Keratinocyte (primary cell): ENCODE measurements around the gene MCUB. TPM values are rescaled to one million over a fixed set of nuclear protein-coding genes. Genes with fewer than 3 reads are reported as not detected.

ENCODE experiments used
- DNase-seq: peaks from one replicate; pipeline ENCODE4 v3.0.0-alpha.2; 2011; ENCODE audit warnings: low read depth, missing footprints, low spot score
- FAIRE-seq: peaks from 2 replicates; lab custom pipeline; 2011; peaks lifted over from hg19 to GRCh38; lab: Jason Lieb, UNC
- H2AFZ ChIP-seq: 2 replicates; pipeline ENCODE4 v1.6.0; 2012; ENCODE audit warnings: low read length, control low read depth, inconsistent platforms; ENCODE audit not compliant: control insufficient read depth
- H3K27ac ChIP-seq: 2 replicates; pipeline ENCODE4 v1.5.1; 2011; ENCODE audit warnings: low read length; ENCODE audit not compliant: control insufficient read depth, insufficient read depth
- H3K27me3 ChIP-seq: 3 replicates; pipeline ENCODE4 v1.6.0; 2011; ENCODE audit warnings: low read length; ENCODE audit not compliant: control insufficient read depth, insufficient read depth; ENCODE audit errors: extremely low read depth
- H3K36me3 ChIP-seq, 2 experiments: 2 replicates in 1 of 2; 3 replicates in 1 of 2; pipeline ENCODE4 v1.5.1; 2011; ENCODE audit warnings: low read length in 2 of 2, mild to moderate bottlenecking in 1 of 2; ENCODE audit not compliant: control insufficient read depth in 2 of 2, insufficient read depth in 2 of 2; ENCODE audit errors: extremely low read depth in 1 of 2
- H3K4me1 ChIP-seq: 3 replicates; pipeline ENCODE4 v1.5.1; 2011; ENCODE audit warnings: low read length; ENCODE audit not compliant: control insufficient read depth, insufficient read depth; ENCODE audit errors: extremely low read depth
- H3K4me2 ChIP-seq: 3 replicates; pipeline ENCODE4 v1.6.0; 2011; ENCODE audit warnings: low read depth, low read length; ENCODE audit not compliant: control insufficient read depth, insufficient read depth; ENCODE audit errors: extremely low read depth
- H3K4me3 ChIP-seq, 3 experiments: fragments of 200-600 bp in 1 of 3; sonication (generic) in 1 of 3; 2 replicates in 2 of 3; 3 replicates in 1 of 3; pipeline ENCODE4 v1.5.1; 2011 to 2016; ENCODE audit warnings: low read length in 3 of 3, mild to moderate bottlenecking in 3 of 3, control low read depth in 2 of 3, inconsistent platforms in 1 of 3, low read depth in 1 of 3, mixed read lengths in 1 of 3, mixed run types in 1 of 3, moderate library complexity in 1 of 3; ENCODE audit not compliant: control insufficient read depth in 2 of 3, insufficient read depth in 2 of 3; ENCODE audit errors: extremely low read depth in 1 of 3
- H3K79me2 ChIP-seq: 2 replicates; pipeline ENCODE4 v1.6.0; 2012; ENCODE audit warnings: low read length; ENCODE audit not compliant: control insufficient read depth, insufficient read depth
- H3K9ac ChIP-seq: 3 replicates; pipeline ENCODE4 v1.6.0; 2011; ENCODE audit warnings: low read length; ENCODE audit not compliant: control insufficient read depth, insufficient read depth; ENCODE audit errors: extremely low read depth
- H3K9me1 ChIP-seq: 3 replicates; pipeline ENCODE4 v1.6.0; 2011; ENCODE audit warnings: low read length; ENCODE audit not compliant: control insufficient read depth, insufficient read depth; ENCODE audit errors: extremely low read depth
- H3K9me3 ChIP-seq: 2 replicates; pipeline ENCODE4 v1.5.1; 2012; ENCODE audit warnings: low read depth, low read length; ENCODE audit not compliant: control insufficient read depth
- H4K20me1 ChIP-seq: 3 replicates; pipeline ENCODE4 v1.6.0; 2011; ENCODE audit warnings: low read length; ENCODE audit not compliant: control insufficient read depth, insufficient read depth; ENCODE audit errors: extremely low read depth
- CTCF ChIP-seq, 3 experiments: IDR thresholded peaks in 1 of 3; conservative IDR thresholded peaks in 1 of 3; optimal IDR thresholded peaks in 1 of 3; 2 replicates in 2 of 3; 3 replicates in 1 of 3; pipeline versions ENCODE3 to v1.5.1; 2011; ENCODE audit warnings: low read length in 3 of 3, mild to moderate bottlenecking in 3 of 3, moderate library complexity in 2 of 3, control low read depth in 1 of 3, inconsistent platforms in 1 of 3; ENCODE audit not compliant: insufficient read depth in 2 of 3; ENCODE audit errors: extremely low read depth in 1 of 3
- EZH2 ChIP-seq: IDR thresholded peaks from one replicate; pipeline ENCODE4 v1.6.1; 2012; ENCODE audit warnings: inconsistent platforms, mild to moderate bottlenecking, low read length, moderate library complexity
- dilution Hi-C: fragments of 300-500 bp; cut with MboI; formaldehyde crosslinking; loops from one replicate; pipeline ENCODE4 v1.7.0; 2020; ENCODE audit warnings: low sequenced_read_pairs; ENCODE audit not compliant: extremely low pct_ligation_motif_present
- polyA plus RNA-seq, 5 experiments: library from polyadenylated mRNA; depleted of rRNA in 3 of 5; stranded (reverse) in 3 of 5; stranded (forward) in 1 of 5; unstranded in 1 of 5; fragments of >200 nt; gene quantifications; 1 replicate in 1 of 5; 2 replicates in 3 of 5; 3 replicates in 1 of 5; pipeline versions ENCODE4 v1.2.1 to v1.2.3, GENCODE V29; 2011 to 2012; ENCODE audit warnings: missing spikeins in 2 of 5, low read depth in 1 of 5, low replicate concordance in 1 of 5

MCUB gene
- polyA plus RNA-seq, 1 donor (not counting 4 experiments of a cell fraction or from before 2014, with no cell fraction given) = 20.3 TPM

- FAIRE-seq = no peak
- H3K4me3 ChIP-seq = no peak overlapping the region
- no peak for TF ChIP-seq CTCF (optimal IDR thresholded peaks at IDR 0.05 in 1 of 3, IDR thresholded peaks at IDR 0.05 in 1 of 3, conservative IDR thresholded peaks at IDR 0.05 in 1 of 3; ENCODE audit: extremely low read depth in 1 of 3, insufficient read depth in 2 of 3, low read length in 3 of 3)
- no peak for TF ChIP-seq EZH2
Observed at GRCh38 chr4:109610489-109610888, 50.4 kb downstream of the MCUB start.

GRCh38 chr4:109611045-109611646, 51.1 kb downstream of the MCUB start:
- H3K27ac ChIP-seq = no peak overlapping the region
- H3K4me3 ChIP-seq = no peak overlapping the region
- no peaks in the 10 kb centered on the region for H3K9me3 ChIP-seq
- no peak overlapping the region for H3K4me2 ChIP-seq
- no peak overlapping the region for H3K9ac ChIP-seq
- peaks cover 5% of the 10 kb centered on the region for H3K4me1 ChIP-seq
- H3K79me2 ChIP-seq = no peaks in the 10 kb centered on the region
- no peak for DNase-seq
- no peaks in the 10 kb centered on the region for H3K36me3 ChIP-seq
- no peaks in the 10 kb centered on the region for H3K9me1 ChIP-seq
- dilution Hi-C loops = no loop called here
- no peak for TF ChIP-seq EZH2
- TF ChIP-seq CTCF (optimal IDR thresholded peaks at IDR 0.05 in 1 of 3, IDR thresholded peaks at IDR 0.05 in 1 of 3, conservative IDR thresholded peaks at IDR 0.05 in 1 of 3; ENCODE audit: extremely low read depth in 1 of 3, insufficient read depth in 2 of 3, low read length in 3 of 3) = no peak
- H2AFZ ChIP-seq = no peak overlapping the region
- FAIRE-seq = no peak
- H3K27me3 ChIP-seq = no peaks in the 10 kb centered on the region
- no peaks in the 10 kb centered on the region for H4K20me1 ChIP-seq

More at GRCh38 chr4:109610489-109610888, 50.4 kb downstream of the MCUB start:
- no peak overlapping the region for H3K4me2 ChIP-seq
- H3K79me2 ChIP-seq = no peaks in the 10 kb centered on the region
- no peaks in the 10 kb centered on the region for H3K9me3 ChIP-seq
- no peaks in the 10 kb centered on the region for H4K20me1 ChIP-seq
- no peaks in the 10 kb centered on the region for H3K9me1 ChIP-seq
- dilution Hi-C loops = no loop called here
- H2AFZ ChIP-seq = no peak overlapping the region
- no peak for DNase-seq
- no peak overlapping the region for H3K27ac ChIP-seq
- no peaks in the 10 kb centered on the region for H3K36me3 ChIP-seq
- no peak overlapping the region for H3K9ac ChIP-seq
- peaks cover 5% of the 10 kb centered on the region for H3K4me1 ChIP-seq
- H3K27me3 ChIP-seq = no peaks in the 10 kb centered on the region
